HG03060 (cell line): Measurements from ENCODE around the gene MDP1.
"Not testable (repeated sequence)": the region's sequence is repeated elsewhere in the genome, so short reads cannot be mapped to it uniquely, and the experiment has no call there.

ENCODE experiments used
- ATAC-seq: cut with Tn5 transposase; IDR thresholded peaks from one replicate; pipeline ENCODE4 v1.9.1; 2021; ENCODE audit warnings: low read depth, moderate number of reproducible peaks; ENCODE audit not compliant: unreplicated experiment

MDP1 gene

DNA sequence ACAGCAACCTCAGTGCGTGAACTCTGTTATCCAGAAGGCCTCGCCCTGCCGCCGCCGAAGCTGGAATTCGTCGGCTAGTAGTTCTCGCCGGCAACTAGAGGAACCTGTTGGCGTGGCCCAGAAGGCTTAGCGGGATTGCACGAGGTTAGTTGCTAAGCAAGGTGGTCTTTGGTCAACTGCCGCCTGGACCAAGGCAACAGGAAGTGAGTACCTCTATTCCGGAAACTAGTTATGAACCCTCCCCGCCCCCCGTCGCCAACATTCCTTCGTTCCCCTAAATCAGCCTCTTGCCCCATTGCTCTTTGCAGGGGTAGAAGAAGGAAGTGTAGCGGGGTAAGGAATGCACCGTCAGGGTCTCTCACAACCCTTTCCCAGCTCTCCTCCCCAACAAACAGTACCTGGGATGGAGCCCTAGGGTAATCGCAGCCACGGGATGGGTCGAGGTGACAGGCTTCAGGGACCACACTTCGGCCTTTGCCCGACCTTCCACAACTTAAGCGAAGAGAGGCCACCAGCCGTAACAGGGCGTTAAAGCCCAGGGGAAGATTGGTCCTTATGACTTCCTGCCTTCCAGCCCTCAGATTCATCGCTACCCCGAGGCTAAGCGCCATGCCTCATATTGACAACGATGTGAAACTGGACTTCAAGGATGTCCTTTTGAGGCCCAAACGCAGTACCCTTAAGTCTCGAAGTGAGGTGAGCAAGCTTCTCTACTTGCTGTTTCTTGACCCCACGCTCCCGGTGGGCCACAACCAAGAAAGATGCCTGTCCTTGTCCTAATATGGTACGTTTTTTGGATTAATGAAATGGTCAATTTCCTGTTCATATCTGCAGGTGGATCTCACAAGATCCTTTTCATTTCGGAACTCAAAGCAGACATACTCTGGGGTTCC lies 17.0 kb upstream of the MDP1 start, which contains the start of gene GMPR2:
Gene GMPR2, plus strand, starts transcription at position 285 of the 893 bp plus-strand sequence. Its CDS starts 325 bp downstream, at position 610.
- ATAC-seq: peak; percentile 25

DNA sequence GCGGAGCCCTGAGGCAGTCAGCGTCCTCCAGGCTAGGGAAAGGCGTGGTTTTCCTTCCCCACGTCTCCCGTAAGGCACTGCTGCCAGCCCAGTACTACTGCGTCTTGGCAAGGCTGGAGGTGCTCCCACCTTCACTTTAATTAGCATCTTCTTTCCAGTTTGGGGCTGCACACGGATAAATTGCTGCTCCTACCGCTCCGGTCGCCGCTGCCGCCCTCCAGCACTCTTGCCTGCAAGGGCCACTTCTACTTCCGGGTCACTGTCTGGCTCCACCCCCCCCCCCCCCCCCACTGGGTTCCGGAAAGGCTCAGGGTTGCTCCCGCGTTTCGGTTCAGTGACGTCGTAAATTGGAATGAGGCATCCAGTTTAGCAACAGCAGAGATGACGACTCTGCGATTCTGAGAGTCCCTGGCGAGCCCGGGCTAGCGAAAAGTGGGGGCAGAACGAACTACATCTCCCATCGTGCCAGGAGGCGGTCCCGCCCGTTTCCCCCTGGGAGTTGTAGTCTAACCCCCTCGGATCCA lies 16.3 kb upstream of the MDP1 start, which contains the start of gene NEDD8:
Gene NEDD8, minus strand, starts transcription at position 247 of the 524 bp plus-strand sequence. Its CDS starts 100 bp downstream, at position 147.
- ATAC-seq: peak; percentile 58

DNA sequence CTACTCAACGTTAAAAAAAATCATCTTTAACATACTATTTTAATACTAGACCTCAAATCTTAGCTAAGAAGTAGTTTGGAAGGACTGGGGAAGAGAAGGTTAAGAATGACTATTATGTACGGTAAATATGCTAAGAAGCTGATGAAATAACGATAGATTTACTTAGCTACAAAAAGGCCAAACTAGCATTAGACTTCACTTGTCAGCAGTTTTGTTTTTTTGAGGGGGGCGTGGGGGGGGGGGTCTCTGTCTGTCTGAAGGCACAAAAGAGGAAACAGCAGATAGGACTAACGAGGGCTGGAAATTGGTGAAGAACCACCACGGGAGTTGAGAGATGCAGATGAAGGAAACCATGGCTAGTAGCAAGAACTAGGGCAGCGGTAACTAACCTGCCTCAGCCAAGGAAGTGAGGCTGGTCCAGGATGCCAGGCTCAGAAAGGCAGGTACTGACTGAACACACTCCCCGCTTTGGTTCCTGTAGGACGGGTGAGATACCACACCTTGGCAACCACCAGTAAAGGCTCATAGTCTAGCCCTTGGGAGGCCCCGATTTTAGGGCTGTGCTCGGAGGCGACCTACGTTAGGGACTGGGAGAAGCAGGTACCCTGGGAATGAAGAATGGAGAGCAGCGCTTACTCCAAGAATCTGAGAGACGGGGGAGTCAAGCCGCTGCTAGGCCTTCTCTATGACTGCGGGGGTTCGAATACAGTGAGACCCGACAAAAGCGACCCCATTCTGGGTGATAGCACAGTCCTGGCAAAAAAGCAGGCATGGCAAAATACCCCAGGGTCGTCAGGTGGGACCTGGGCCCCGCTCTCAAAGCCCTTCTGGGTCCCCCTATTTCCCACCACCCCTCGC lies 15.6 kb upstream of the MDP1 start:
- peak; percentile 6 for ATAC-seq

DNA sequence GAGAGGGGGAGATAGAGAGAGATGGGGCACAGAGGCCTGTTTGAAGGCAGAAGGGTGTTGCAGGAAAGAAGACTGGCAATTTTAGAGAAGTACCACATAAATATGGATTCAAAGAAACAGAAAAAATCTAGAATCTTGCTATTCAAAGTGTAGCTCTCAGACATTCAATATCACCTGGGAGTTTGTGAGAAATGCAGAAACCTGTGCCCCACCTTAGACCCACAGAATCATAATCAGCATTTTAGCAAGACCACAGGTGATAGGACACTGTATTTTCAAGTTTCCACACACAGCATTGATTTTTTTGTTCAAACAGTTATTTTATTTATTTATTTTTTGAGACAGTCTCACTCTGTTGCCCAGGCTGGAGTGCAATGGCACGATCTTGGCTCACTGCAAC lies 13.0 kb upstream of the MDP1 start:
- ATAC-seq: no peak

DNA sequence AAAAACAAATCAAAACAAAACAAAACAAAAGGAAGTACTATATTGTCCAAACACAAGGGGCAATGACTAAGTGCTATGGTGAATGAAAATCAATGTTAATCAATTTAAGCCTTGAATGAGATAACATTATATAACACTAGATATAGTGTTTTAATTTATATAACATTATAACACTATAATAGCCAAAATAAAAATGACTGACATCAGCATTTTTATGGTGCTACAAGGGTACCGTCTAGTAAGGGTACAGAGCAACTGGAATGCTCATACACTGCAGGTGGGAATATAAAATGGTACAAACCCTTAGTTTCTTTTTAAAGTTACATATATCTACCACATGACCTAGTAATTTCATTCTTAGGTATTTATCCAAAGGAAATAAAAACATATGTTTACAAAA lies 10.6 kb upstream of the MDP1 start:
- no peak for ATAC-seq

DNA sequence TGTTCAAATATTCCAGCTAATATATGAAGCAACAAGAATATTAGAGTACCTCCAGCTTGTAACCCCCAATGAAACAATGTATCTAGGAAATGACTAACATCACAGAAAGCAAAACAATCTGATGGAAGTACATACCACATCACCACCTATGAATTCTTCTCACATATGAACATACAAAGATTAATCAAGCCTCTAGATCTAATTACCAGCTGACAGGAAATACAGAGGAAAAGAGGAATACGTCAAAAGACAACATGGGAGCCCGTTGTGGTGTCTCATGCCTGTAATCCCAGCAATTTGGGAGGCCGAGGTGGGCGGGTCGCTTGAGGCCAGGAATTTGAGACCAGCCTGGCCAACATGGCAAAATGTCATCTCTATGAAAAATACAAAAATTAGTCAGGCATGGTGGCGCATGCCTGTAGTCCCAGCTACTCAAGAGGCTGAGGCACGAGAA lies 8.8 kb upstream of the MDP1 start:
- ATAC-seq: no peak

DNA sequence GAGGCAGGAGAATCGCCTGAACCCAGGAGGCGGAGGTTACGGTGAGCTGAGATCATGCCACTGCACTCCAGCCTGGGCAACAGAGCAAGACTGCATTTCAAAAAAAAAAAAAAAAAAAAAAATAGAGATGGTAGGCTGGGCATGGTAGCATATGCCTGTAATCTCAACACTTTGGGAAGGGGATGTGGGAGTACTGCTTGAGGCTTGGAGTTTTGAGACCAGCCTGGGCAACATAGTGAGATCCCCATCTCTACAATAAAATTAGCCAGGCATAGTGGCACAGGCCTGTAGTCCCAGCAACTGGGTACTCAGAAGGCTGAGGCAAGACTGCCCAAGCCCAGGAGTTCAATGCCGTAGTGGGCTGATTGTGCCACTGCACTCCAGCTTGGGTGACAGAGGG lies 7.1 kb upstream of the MDP1 start:
- ATAC-seq: not testable (repeated sequence)

DNA sequence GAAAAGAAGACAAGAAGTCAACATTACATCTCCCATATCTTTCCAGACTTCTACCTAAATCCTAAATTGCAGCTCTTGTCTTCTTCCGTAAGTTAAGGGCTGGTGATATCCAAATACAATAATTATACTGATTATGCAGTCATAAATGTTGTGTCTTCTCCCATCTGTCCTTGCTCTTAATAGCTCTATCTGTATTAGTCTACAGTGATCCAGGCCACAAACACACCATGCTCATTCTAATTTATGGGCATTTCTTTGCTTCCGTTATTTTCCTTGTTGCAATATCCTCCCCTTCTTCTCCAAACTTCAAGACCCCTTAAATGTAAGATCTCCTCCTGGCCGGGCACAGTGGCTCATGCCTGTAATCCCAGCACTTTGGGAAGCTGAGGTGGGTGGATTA lies 3.7 kb upstream of the MDP1 start:
- no peak for ATAC-seq

DNA sequence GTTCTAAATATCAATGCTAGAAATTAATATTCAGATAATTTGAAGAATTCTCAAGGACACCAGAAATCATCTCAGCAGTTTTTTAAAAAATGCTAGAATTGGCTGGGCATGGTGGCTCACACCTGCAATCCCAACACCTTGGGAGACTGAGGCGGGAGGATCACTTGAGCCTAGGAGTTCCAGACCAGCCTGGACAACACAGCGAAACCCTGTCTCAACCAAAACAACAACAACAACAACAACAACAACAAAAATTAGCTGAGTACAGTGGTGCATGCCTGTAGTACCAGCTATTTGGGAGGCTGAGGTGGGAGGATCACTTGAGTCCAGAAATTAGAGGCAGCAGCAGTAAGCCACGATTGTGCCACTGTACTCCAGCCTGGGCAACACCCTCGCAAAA lies 3.2 kb upstream of the MDP1 start:
- ATAC-seq: no peak

DNA sequence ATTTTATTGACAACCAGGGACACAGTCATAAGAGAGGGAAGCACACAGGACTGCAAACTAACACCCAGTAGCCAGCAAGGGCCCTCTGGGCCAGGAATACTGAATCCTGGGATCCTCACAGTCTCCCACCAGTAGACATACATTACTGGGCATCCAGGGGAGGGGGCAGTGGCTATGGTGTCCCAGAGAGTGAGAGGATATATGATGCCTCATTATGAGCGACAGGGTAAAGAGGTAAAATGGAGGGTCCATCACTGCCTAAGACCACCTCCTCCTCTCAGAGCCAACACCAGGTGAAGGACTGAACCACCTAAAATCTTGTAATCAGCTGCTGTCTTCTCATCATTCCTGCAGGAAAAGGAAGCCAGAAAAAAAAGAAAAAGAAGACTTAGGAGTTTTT lies 1.0 kb upstream of the MDP1 start:
- not testable (repeated sequence) for ATAC-seq

DNA sequence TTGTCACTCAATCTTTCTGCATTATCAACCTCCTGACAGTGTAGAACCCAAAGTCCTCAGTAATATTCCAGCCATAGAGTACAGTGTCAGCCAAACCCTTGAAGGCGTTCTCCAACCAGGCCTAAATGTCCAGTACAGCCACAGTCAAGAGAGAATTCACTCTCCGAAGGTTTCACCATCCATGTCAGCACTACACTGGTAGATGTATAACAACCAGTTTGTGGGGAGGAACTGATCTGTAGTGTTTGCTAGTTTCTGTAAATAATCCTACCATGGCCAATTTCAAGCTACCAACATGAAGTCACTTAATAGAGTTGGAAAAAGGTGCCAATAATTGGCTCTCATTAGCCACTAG lies 456 bp upstream of the MDP1 start:
- ATAC-seq: no peak

DNA sequence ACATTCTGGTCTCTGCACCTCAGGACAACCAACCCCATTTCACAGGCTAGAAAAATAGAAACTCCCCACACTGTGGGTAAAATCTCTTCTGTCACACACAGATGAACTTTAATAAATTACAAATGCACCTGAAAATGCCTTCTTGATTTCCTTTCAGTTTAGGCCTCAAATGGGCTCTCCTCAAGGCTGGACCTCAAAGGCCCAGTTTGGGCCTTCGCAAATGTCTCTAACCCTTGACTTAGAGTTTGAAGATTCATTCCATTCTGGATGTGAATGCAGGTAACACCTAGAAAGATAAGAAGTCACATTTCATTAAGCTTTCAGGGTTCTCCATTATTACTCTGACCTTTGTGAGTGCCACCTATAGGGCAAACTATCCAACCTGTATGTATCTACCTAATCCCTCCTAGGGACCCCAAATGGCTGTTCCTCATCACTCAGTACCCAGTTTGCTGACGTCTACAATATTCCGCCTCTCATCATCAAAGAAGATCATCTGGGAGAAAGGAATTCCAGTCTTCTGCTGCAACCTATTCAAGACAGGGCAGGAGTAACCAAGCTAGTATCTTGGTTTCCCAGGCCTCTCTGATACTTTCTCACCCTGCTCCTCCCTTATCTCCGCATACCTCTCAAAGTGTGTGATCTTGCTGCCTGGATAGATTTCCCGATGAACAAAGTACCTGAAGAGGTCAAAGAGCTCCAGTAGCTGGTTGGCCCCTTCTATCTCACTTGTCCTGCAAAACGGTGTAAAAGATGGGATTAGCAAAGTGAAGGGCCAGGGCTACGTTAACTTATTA lies 1.8 kb downstream of the MDP1 start:
- ATAC-seq: no peak

DNA sequence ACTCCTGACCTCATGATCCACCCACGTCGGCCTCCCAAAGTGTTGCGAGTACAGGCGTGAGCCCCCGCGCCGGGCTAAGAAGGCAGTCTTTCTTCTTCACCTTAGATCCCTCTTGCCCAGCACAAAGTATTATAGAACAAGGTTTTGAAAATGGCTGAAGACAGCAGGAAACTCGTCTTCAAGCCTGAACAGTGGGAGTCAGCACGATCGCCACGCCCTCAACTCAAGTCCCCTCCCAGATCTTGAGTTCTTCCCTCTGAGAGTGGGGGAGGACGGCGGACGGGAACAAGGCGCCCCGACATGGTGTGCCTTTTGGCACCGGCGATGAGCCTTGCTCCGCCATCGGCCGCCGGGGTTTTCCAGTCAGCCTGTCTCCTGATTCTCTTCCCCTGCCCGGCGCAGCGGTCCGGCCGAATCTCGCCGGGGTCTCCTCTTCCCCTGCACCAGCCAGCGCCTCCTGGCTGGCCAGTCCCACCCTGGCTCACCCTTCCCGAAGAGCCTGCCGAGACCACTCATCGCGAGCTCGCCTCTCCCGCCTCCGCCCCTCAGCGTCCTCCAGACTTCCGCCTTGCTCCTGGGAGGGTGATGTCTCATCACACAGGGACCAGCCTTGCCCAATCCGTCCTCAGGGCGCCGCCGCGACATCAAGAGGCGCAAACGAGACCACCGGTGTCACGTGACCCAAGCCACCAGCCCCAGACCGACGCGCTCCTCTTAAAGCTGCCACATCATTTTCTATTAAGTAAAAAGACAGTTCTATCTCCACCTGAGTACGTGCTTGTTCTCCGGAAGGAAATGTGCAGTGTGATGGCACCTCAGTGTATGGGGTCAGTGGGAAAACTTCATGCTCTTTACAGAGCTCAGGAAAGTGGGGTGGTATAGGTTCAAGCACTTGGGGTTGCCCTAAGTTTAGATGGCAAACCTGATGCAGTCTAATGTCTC lies 2.7 kb downstream of the MDP1 start, which contains the start of gene CHMP4A:
Gene CHMP4A, minus strand, starts transcription at position 565 of the 942 bp plus-strand sequence. Its CDS starts 49 bp downstream, at position 516.
- ATAC-seq: peak; percentile 62

DNA sequence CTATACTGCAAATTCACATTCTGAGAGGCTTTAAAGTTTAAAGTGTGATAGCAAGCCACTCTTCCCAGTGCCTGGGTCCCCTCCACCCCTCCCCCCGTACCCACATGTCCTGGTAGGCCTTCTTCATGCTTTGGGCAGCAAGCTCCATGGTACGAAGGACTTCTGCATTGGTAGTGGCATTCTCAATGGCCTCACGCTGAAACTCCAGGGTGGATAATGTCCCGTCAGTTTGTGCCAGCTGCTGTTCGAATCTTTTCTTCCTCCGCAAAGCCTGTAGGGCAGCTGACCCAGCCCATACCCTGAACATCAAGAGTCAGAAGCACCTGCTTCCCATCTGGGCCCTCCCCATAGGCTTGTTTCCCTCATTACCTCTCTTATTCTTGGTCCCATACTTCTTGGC lies 4.6 kb downstream of the MDP1 start:
- no peak for ATAC-seq

DNA sequence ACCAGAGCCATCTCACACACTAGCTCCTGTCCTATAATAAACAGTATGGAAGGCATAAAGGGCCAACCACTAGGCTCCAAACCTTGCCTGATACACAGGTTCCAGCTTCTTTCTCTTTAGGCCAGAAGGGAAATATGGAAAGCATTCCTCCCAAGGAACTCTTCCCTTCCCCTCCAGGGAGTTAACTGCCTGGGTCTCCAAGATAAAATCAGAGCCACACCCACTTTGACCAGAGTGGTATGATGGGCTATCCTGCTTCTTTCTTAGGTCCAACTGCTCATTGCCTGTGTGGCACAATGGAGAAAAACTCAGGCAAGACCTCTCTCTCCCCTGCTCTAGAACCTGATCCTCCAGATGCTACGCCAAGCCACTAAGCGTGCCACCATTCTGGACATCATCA lies 8.2 kb downstream of the MDP1 start:
- ATAC-seq: no peak

DNA sequence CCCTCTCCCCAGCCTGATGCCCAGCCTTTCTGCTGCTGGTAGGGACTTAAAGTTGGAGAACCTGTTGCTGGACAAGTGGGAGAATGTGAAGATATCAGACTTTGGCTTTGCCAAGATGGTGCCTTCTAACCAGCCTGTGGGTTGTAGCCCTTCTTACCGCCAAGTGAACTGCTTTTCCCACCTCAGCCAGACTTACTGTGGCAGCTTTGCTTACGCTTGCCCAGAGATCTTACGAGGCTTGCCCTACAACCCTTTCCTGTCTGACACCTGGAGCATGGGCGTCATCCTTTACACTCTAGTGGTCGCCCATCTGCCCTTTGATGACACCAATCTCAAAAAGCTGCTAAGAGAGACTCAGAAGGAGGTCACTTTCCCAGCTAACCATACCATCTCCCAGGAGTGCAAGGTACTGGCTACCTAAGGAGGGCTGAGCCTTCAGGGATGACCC lies 8.7 kb downstream of the MDP1 start:
- ATAC-seq: no peak

DNA sequence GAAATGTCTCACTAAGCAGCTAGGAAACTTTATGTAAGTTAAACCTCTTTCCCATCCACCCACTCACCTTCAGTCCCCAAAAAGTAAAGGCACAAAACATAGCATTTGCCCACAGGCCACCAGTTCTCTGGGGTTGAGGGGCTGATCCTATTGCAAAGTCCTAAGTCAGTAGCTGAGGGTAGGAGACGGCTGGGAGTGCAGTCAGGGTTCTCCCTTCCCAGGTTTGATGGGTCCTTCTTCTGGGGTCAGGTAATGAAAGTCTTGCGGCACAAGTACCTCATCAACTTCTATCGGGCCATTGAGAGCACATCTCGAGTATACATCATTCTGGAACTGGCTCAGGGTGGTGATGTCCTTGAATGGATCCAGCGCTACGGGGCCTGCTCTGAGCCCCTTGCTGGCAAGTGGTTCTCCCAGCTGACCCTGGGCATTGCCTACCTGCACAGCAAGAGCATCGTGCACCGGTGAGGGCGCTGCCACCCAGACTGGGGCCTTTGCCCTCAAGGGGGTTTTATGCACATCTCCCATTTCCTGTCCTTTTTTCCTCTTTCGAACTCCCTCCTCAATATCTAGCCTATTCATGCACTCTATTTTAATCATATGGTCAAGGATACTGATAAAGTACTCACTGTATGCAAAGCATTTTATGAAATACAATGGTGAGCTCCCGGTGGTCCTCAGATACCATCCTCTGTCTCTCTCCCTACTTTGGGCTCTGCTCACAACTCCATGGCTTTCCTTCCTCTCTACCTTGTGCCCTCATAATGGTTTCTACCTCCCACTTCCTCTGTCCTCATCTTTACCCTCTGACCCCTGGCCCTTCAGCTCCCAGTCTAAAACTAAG lies 9.4 kb downstream of the MDP1 start:
- ATAC-seq: no peak
